GM12892 (cell line): ENCODE data around the gene ADAMTS12.

ENCODE experiments used
- POLR2A ChIP-seq: IDR thresholded peaks from 2 replicates; pipeline ENCODE4 v1.6.1; 2011; ENCODE audit warnings: low read depth, low read length, control low read depth
- POLR2AphosphoS5 ChIP-seq: IDR thresholded peaks from 2 replicates; pipeline ENCODE4 v1.6.1; 2011; ENCODE audit warnings: low read depth, low read length, control low read depth

- TF ChIP-seq POLR2AphosphoS5 (no peak), POLR2A (no peak)
These were observed 341.7 kb downstream of the ADAMTS12 start for GRCh38 chr5:33549982-33550567.
